Keratinocyte (primary cell): ENCODE data around the gene NAT10. TPM values are rescaled to one million over a fixed set of nuclear protein-coding genes. Genes with fewer than 3 reads are reported as not detected.

Source experiments
- DNase-seq: peaks from one replicate; pipeline ENCODE4 v3.0.0-alpha.2; 2011; ENCODE audit warnings: low read depth, missing footprints, low spot score
- FAIRE-seq: peaks from 2 replicates; lab custom pipeline; 2011; peaks lifted over from hg19 to GRCh38; lab: Jason Lieb, UNC
- H2AFZ ChIP-seq: 2 replicates; pipeline ENCODE4 v1.6.0; 2012; ENCODE audit warnings: low read length, control low read depth, inconsistent platforms; ENCODE audit not compliant: control insufficient read depth
- H3K27ac ChIP-seq: 2 replicates; pipeline ENCODE4 v1.5.1; 2011; ENCODE audit warnings: low read length; ENCODE audit not compliant: control insufficient read depth, insufficient read depth
- H3K27me3 ChIP-seq: 3 replicates; pipeline ENCODE4 v1.6.0; 2011; ENCODE audit warnings: low read length; ENCODE audit not compliant: control insufficient read depth, insufficient read depth; ENCODE audit errors: extremely low read depth
- H3K36me3 ChIP-seq, 2 experiments: 2 replicates in 1 of 2; 3 replicates in 1 of 2; pipeline ENCODE4 v1.5.1; 2011; ENCODE audit warnings: low read length in 2 of 2, mild to moderate bottlenecking in 1 of 2; ENCODE audit not compliant: control insufficient read depth in 2 of 2, insufficient read depth in 2 of 2; ENCODE audit errors: extremely low read depth in 1 of 2
- H3K4me1 ChIP-seq: 3 replicates; pipeline ENCODE4 v1.5.1; 2011; ENCODE audit warnings: low read length; ENCODE audit not compliant: control insufficient read depth, insufficient read depth; ENCODE audit errors: extremely low read depth
- H3K4me2 ChIP-seq: 3 replicates; pipeline ENCODE4 v1.6.0; 2011; ENCODE audit warnings: low read depth, low read length; ENCODE audit not compliant: control insufficient read depth, insufficient read depth; ENCODE audit errors: extremely low read depth
- H3K4me3 ChIP-seq, 3 experiments: fragments of 200-600 bp in 1 of 3; sonication (generic) in 1 of 3; 2 replicates in 2 of 3; 3 replicates in 1 of 3; pipeline ENCODE4 v1.5.1; 2011 to 2016; ENCODE audit warnings: low read length in 3 of 3, mild to moderate bottlenecking in 3 of 3, control low read depth in 2 of 3, inconsistent platforms in 1 of 3, low read depth in 1 of 3, mixed read lengths in 1 of 3, mixed run types in 1 of 3, moderate library complexity in 1 of 3; ENCODE audit not compliant: control insufficient read depth in 2 of 3, insufficient read depth in 2 of 3; ENCODE audit errors: extremely low read depth in 1 of 3
- H3K79me2 ChIP-seq: 2 replicates; pipeline ENCODE4 v1.6.0; 2012; ENCODE audit warnings: low read length; ENCODE audit not compliant: control insufficient read depth, insufficient read depth
- H3K9ac ChIP-seq: 3 replicates; pipeline ENCODE4 v1.6.0; 2011; ENCODE audit warnings: low read length; ENCODE audit not compliant: control insufficient read depth, insufficient read depth; ENCODE audit errors: extremely low read depth
- H3K9me1 ChIP-seq: 3 replicates; pipeline ENCODE4 v1.6.0; 2011; ENCODE audit warnings: low read length; ENCODE audit not compliant: control insufficient read depth, insufficient read depth; ENCODE audit errors: extremely low read depth
- H3K9me3 ChIP-seq: 2 replicates; pipeline ENCODE4 v1.5.1; 2012; ENCODE audit warnings: low read depth, low read length; ENCODE audit not compliant: control insufficient read depth
- H4K20me1 ChIP-seq: 3 replicates; pipeline ENCODE4 v1.6.0; 2011; ENCODE audit warnings: low read length; ENCODE audit not compliant: control insufficient read depth, insufficient read depth; ENCODE audit errors: extremely low read depth
- CTCF ChIP-seq, 3 experiments: IDR thresholded peaks in 1 of 3; conservative IDR thresholded peaks in 1 of 3; optimal IDR thresholded peaks in 1 of 3; 2 replicates in 2 of 3; 3 replicates in 1 of 3; pipeline versions ENCODE3 to v1.5.1; 2011; ENCODE audit warnings: low read length in 3 of 3, mild to moderate bottlenecking in 3 of 3, moderate library complexity in 2 of 3, control low read depth in 1 of 3, inconsistent platforms in 1 of 3; ENCODE audit not compliant: insufficient read depth in 2 of 3; ENCODE audit errors: extremely low read depth in 1 of 3
- EZH2 ChIP-seq: IDR thresholded peaks from one replicate; pipeline ENCODE4 v1.6.1; 2012; ENCODE audit warnings: inconsistent platforms, mild to moderate bottlenecking, low read length, moderate library complexity
- dilution Hi-C: fragments of 300-500 bp; cut with MboI; formaldehyde crosslinking; loops from one replicate; pipeline ENCODE4 v1.7.0; 2020; ENCODE audit warnings: low sequenced_read_pairs; ENCODE audit not compliant: extremely low pct_ligation_motif_present
- polyA plus RNA-seq, 5 experiments: library from polyadenylated mRNA; depleted of rRNA in 3 of 5; stranded (reverse) in 3 of 5; stranded (forward) in 1 of 5; unstranded in 1 of 5; fragments of >200 nt; gene quantifications; 1 replicate in 1 of 5; 2 replicates in 3 of 5; 3 replicates in 1 of 5; pipeline versions ENCODE4 v1.2.1 to v1.2.3, GENCODE V29; 2011 to 2012; ENCODE audit warnings: missing spikeins in 2 of 5, low read depth in 1 of 5, low replicate concordance in 1 of 5

Gene NAT10
- polyA plus RNA-seq, 1 donor (not counting 4 experiments of a cell fraction or from before 2014, with no cell fraction given) = 44.0 TPM

GRCh38 chr11:34139346-34139745 is 33.9 kb downstream of the NAT10 start:
- DNase-seq (no peak), FAIRE-seq (no peak)
- no peaks in the 10 kb centered on the region for H4K20me1 ChIP-seq
- no peaks in the 10 kb centered on the region for H3K9me1 ChIP-seq
- dilution Hi-C loops = no loop called here
- no peaks in the 10 kb centered on the region for H3K4me1 ChIP-seq
- H3K4me2 ChIP-seq = no peak overlapping the region
- TF ChIP-seq CTCF (optimal IDR thresholded peaks at IDR 0.05 in 1 of 3, IDR thresholded peaks at IDR 0.05 in 1 of 3, conservative IDR thresholded peaks at IDR 0.05 in 1 of 3; ENCODE audit: extremely low read depth in 1 of 3, insufficient read depth in 2 of 3, low read length in 3 of 3) (no peak), EZH2 (no peak)
- H3K27ac ChIP-seq = no peak overlapping the region
- H3K27me3 ChIP-seq = no peaks in the 10 kb centered on the region
- H3K9ac ChIP-seq = no peak overlapping the region
- H3K9me3 ChIP-seq = no peaks in the 10 kb centered on the region
- H3K4me3 ChIP-seq = no peak overlapping the region
- no peaks in the 10 kb centered on the region for H3K79me2 ChIP-seq
- H2AFZ ChIP-seq = no peak overlapping the region
- peaks cover 55 to 78% of the 10 kb centered on the region in 2 experiments for H3K36me3 ChIP-seq

- Histone ChIP-seq H3K4me1 (no peaks in the 10 kb centered on the region), H3K9ac (no peak overlapping the region), H3K9me3 (no peaks in the 10 kb centered on the region), H3K36me3 (peaks cover 53 to 76% of the 10 kb centered on the region in 2 experiments), H3K79me2 (no peaks in the 10 kb centered on the region), H3K4me2 (no peak overlapping the region), H3K9me1 (no peaks in the 10 kb centered on the region), H3K4me3 (no peak overlapping the region), H3K27ac (no peak overlapping the region), H3K27me3 (no peaks in the 10 kb centered on the region), H4K20me1 (no peaks in the 10 kb centered on the region), H2AFZ (no peak overlapping the region)
- FAIRE-seq (no peak), DNase-seq (no peak)
- dilution Hi-C loops = no loop called here
- TF ChIP-seq CTCF (optimal IDR thresholded peaks at IDR 0.05 in 1 of 3, IDR thresholded peaks at IDR 0.05 in 1 of 3, conservative IDR thresholded peaks at IDR 0.05 in 1 of 3; ENCODE audit: extremely low read depth in 1 of 3, insufficient read depth in 2 of 3, low read length in 3 of 3) = no peak
- TF ChIP-seq EZH2 = no peak
Observed at GRCh38 chr11:34140149-34140548, 34.7 kb downstream of the NAT10 start.
